OCI-LY7 (cell line): Measurements from ENCODE around the gene ZYG11B. TPM values are rescaled to one million over a fixed set of nuclear protein-coding genes. Genes with fewer than 3 reads are reported as not detected.
"Not testable (repeated sequence)": the region's sequence is repeated elsewhere in the genome, so short reads cannot be mapped to it uniquely, and the experiment has no call there.

ENCODE experiments used
- BruUV-seq: library from RNA; stranded (reverse); fragments of 400-500 nt; replicated peaks from 2 replicates; lab custom pipeline; 2021; lab: Mats Ljungman, UMichigan
- CTCF ChIA-PET: fragments of 300-600 bp; sonication (Branson Sonifier 250); formaldehyde crosslinking; loops from one replicate; lab custom pipeline; 2022; ENCODE audit warnings: antibody characterized with exemption; ENCODE audit not compliant: unreplicated experiment; lab: Charles Lee
- POLR2A ChIA-PET: fragments of 300-600 bp; sonication (Branson Sonifier 250); formaldehyde crosslinking; loops from one replicate; lab custom pipeline; 2022; ENCODE audit warnings: antibody characterized with exemption; lab: Charles Lee
- DNase-seq: peaks from one replicate; pipeline ENCODE4 v3.0.0-alpha.2; 2015; ENCODE audit warnings: low spot score
- H2AFZ ChIP-seq: fragments of 200-600 bp; sonication (generic), shearing (Covaris generic); 2 replicates; pipeline ENCODE4 v1.6.1; 2014; ENCODE audit warnings: mild to moderate bottlenecking, antibody characterized with exemption, low read length, moderate library complexity
- H3K27ac ChIP-seq: fragments of 200-600 bp; sonication (generic); 2 replicates; pipeline ENCODE4 v1.5.1; 2014; ENCODE audit warnings: mixed run types, low read depth, mild to moderate bottlenecking, moderate library complexity, low read length, inconsistent platforms; ENCODE audit not compliant: poor library complexity, severe bottlenecking
- H3K36me3 ChIP-seq: fragments of 200-600 bp; sonication (generic); 2 replicates; pipeline ENCODE4 v1.6.1; 2014; ENCODE audit warnings: mild to moderate bottlenecking, antibody characterized with exemption, low read length, moderate library complexity, mixed read lengths; ENCODE audit not compliant: insufficient read depth
- H3K4me1 ChIP-seq: fragments of 200-600 bp; sonication (generic); 2 replicates; pipeline ENCODE4 v1.5.1; 2014; ENCODE audit warnings: mild to moderate bottlenecking, low read length; ENCODE audit not compliant: insufficient read depth, poor library complexity, severe bottlenecking
- H3K4me2 ChIP-seq: fragments of 200-600 bp; sonication (generic); 2 replicates; pipeline ENCODE4 v1.6.1; 2014; ENCODE audit warnings: mild to moderate bottlenecking, low read length
- H3K4me3 ChIP-seq: fragments of 200-600 bp; sonication (generic); 2 replicates; pipeline ENCODE4 v1.5.1; 2014; ENCODE audit warnings: mild to moderate bottlenecking, low read depth, low read length; ENCODE audit not compliant: poor library complexity, severe bottlenecking
- H3K79me2 ChIP-seq: fragments of 200-600 bp; sonication (generic); 2 replicates; pipeline ENCODE4 v1.6.1; 2016; ENCODE audit warnings: low read depth, mild to moderate bottlenecking, low read length, moderate library complexity, mixed read lengths; ENCODE audit not compliant: insufficient read depth
- H3K9me2 ChIP-seq: fragments of 200-600 bp; sonication (generic); 2 replicates; pipeline ENCODE4 v1.6.1; 2016; ENCODE audit warnings: mild to moderate bottlenecking, low read length, mixed read lengths; ENCODE audit not compliant: insufficient read depth
- H3K9me3 ChIP-seq: fragments of 200-600 bp; sonication (generic); 2 replicates; pipeline ENCODE4 v1.6.1; 2014; ENCODE audit warnings: mild to moderate bottlenecking, mixed run types, low read length, mixed read lengths
- H4K20me1 ChIP-seq: fragments of 200-600 bp; sonication (generic); 2 replicates; pipeline ENCODE4 v1.6.1; 2014; ENCODE audit warnings: mild to moderate bottlenecking, antibody characterized with exemption, low read length, moderate library complexity, mixed read lengths; ENCODE audit not compliant: insufficient read depth
- EZH2phosphoT487 ChIP-seq: fragments of 200-600 bp; sonication (generic); IDR thresholded peaks from 2 replicates; pipeline ENCODE4 v1.6.1; 2018; ENCODE audit warnings: low read depth, borderline replicate concordance, mild to moderate bottlenecking, mixed run types, antibody characterized with exemption, low read length, moderate library complexity, mixed read lengths
- intact Hi-C: fragments of 100-400 bp; cut with micrococcal nuclease; formaldehyde crosslinking; loops from one replicate; pipeline ENCODE4 v1.10.0; 2022; ENCODE audit not compliant: unreplicated experiment
- total RNA-seq, 2 experiments: library from RNA; depleted of rRNA in 1 of 2; stranded (reverse); fragments of >200 nt in 1 of 2; shearing (Covaris generic) in 1 of 2; gene quantifications; 2 replicates each; pipeline ENCODE4 v1.2.3, GENCODE V29; 2014 to 2022
- TF ChIP-seq, protein P1 (sequence below): fragments of 200-600 bp; sonication (generic); conservative IDR thresholded peaks from 2 replicates; pipeline ENCODE4 v1.5.1; 2014; ENCODE audit warnings: mild to moderate bottlenecking, antibody characterized with exemption, low read length, moderate library complexity, mixed read lengths

The ZYG11B gene
- total RNA-seq, 2 experiments from 2014 or later: 11.2 to 15.9 TPM

DNA sequence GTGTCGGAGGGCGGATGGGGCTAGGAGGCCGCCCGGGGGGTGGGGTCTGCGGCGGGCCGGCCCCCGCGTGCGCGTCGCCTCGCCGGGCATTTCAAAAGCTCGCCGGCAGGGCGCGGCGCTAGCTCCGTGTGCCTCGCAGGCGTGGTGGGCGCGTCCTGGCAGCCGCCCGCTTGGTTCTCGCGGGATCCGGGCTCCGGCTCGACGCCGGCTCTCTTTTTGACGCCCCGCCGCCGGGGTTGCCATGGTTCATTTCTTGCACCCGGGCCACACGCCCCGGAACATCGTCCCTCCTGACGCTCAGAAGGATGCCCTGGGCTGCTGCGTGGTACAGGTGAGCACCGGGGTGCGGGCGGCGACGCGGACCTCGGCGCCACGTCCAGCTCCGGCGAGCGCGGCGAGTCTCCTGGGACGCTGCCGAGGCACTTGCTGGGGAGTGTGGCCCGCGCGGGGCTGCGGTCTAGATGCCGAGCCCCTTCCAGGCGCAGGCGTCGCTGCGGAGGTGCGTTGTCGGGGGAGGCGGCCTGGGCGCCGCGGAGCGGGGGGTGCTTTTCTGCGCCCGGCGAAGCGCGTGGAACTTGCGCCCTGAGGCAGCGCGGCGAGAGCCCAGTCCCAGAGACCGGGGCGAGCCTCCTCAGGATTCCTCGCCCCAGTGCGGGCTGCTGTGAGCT lies 116.5 kb downstream of the ZYG11B start, which contains the start of gene ZYG11A:
Gene ZYG11A (plus strand): TSS at position 118 of the 668 bp plus-strand sequence. CDS start 124 bp downstream, at position 242.
- Histone ChIP-seq H3K9me3 (no peaks in the 10 kb centered on the region), H3K4me3 (no peak within 1 kb of the TSS), H3K27ac (no peak within 1 kb of the TSS), H3K9me2 (no peaks in the 10 kb centered on the region), H3K4me2 (peak within 1 kb of the TSS; percentile 32; the same call in 1 of the 2 replicates), H3K79me2 (no peaks in the 10 kb centered on the region), H4K20me1 (no peaks in the 10 kb centered on the region), H3K36me3 (no peaks in the 10 kb centered on the region), H3K4me1 (no peaks in the 10 kb centered on the region), H2AFZ (no peak within 1 kb of the TSS)
- no peak for DNase-seq
- POLR2A ChIA-PET: no interaction called here
- CTCF ChIA-PET: no interaction called here
- no TSS peak for BruUV-seq
- no peak for TF ChIP-seq EZH2phosphoT487
- TF ChIP-seq, protein P1, sequence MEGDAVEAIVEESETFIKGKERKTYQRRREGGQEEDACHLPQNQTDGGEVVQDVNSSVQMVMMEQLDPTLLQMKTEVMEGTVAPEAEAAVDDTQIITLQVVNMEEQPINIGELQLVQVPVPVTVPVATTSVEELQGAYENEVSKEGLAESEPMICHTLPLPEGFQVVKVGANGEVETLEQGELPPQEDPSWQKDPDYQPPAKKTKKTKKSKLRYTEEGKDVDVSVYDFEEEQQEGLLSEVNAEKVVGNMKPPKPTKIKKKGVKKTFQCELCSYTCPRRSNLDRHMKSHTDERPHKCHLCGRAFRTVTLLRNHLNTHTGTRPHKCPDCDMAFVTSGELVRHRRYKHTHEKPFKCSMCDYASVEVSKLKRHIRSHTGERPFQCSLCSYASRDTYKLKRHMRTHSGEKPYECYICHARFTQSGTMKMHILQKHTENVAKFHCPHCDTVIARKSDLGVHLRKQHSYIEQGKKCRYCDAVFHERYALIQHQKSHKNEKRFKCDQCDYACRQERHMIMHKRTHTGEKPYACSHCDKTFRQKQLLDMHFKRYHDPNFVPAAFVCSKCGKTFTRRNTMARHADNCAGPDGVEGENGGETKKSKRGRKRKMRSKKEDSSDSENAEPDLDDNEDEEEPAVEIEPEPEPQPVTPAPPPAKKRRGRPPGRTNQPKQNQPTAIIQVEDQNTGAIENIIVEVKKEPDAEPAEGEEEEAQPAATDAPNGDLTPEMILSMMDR: no peak
- intact Hi-C loops: no loop called here

DNA sequence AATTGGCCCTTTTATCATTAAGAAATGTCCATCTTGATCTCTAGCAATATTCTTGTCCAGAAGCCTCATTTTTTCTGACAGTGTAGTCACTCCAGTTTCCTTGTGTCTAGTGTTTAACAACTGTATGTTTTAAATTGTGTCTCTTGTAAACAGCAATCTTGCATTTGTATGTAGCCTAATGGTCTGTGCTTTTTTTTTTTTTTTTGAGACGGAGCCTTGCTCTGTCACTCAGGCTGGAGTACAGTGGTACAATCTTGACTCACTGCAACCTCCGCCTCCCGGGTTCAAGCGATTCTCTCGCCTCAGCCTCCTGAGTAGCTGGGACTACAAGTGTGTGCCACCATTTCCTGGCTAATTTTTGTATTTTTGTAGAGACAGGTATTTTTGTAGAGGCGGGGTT lies 118.9 kb downstream of the ZYG11B start:
- CTCF ChIA-PET, H2AFZ ChIP-seq, H3K79me2 ChIP-seq, H3K4me3 ChIP-seq, H3K9me3 ChIP-seq, H3K36me3 ChIP-seq, H3K9me2 ChIP-seq, H4K20me1 ChIP-seq, H3K4me1 ChIP-seq, intact Hi-C loops, BruUV-seq, DNase-seq, H3K27ac ChIP-seq, H3K4me2 ChIP-seq: not testable (repeated sequence)
- POLR2A ChIA-PET: interaction anchor here (0.5 to 0.8 kb wide), 2 partner anchors 175 to 204 kb away, joined by 3 to 4 read pairs; no protein-coding TSS in a partner anchor

DNA sequence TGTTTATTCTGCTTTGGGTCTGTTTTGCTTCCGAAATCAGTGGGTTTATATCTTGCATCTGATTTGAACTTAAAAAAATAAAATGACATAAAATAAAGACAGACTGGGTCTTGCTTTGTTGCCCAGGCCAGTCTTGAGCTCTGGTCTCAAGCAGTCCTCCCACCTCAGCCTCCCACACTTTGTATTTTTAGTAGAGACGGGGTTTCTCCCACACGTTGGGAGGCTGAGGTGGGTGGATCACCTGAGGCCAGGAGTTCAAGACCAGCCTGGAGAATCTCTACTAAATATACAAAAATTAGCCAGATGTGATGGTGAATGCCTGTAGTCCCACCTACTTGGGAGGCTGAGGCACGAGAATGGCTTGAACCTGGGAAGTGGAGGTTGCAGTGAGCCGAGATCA lies 122.2 kb downstream of the ZYG11B start:
- no peaks in the 10 kb centered on the region for H3K4me1 ChIP-seq
- intact Hi-C loops: no loop called here
- no peak for TF ChIP-seq EZH2phosphoT487
- TF ChIP-seq, protein P1: no peak
- H3K36me3 ChIP-seq: no peaks in the 10 kb centered on the region
- ChIA-PET CTCF (interaction anchor here (0.6 kb wide), 1 partner anchor 58 kb away, joined by 3 read pairs; no protein-coding TSS in a partner anchor), POLR2A (interaction anchor here (1.2 kb wide), 1 partner anchor 74 kb away, joined by 3 read pairs; no protein-coding TSS in a partner anchor)
- no peaks in the 10 kb centered on the region for H4K20me1 ChIP-seq
- no peaks in the 10 kb centered on the region for H3K9me2 ChIP-seq
- H3K27ac ChIP-seq: no peak overlapping the region
- H3K4me2 ChIP-seq: no peak overlapping the region
- no peak overlapping the region for H2AFZ ChIP-seq
- BruUV-seq: no TSS peak
- DNase-seq: no peak
- H3K4me3 ChIP-seq: no peak overlapping the region
- H3K79me2 ChIP-seq: no peaks in the 10 kb centered on the region
- H3K9me3 ChIP-seq: no peaks in the 10 kb centered on the region
